ENCODE measurements around the gene ZNF467. TPM values are rescaled to one million over a fixed set of nuclear protein-coding genes. Genes with fewer than 3 reads are reported as not detected.

ZNF467 gene
- total RNA-seq, 1 experiment from 2014 or later = 18.1 TPM

DNA sequence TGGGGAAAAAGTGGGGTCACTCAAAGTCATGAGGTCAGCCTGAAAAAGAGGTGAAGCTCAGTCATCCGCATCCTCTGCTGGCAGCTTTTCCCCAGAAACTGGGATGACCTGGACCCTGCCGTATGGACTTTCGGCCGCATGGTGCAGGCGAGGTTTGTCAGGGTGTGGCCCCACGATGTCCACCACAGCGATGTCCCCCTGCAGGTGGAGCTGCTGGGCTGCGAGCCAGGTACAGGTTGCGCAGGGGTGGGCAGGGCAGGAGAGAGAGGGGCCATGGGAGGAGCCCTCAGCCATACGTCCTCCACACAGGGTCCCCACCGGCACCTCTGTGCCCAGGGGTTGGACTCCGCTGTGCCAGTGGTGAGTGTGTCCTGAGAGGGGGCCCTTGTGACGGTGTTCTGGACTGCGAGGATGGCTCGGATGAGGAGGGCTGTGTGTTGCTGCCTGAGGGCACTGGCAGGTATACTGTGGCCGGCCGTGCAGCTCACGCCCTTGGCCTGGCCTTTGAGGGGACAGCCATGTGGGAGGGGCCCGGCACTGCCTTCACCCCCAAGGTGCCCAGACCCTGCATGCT is 23.0 kb upstream of the ZNF467 start:
- CTCF ChIA-PET = no interaction called here
- Histone ChIP-seq H3K4me3 (ENCODE audit: low read depth in 2 of 2, low read length in 2 of 2) (no peak overlapping the region), H3K27ac (ENCODE audit: low read length) (no peak overlapping the region), H3K27me3 (ENCODE audit: control insufficient read depth, insufficient read depth, low read length) (no peaks in the 10 kb centered on the region), H3K9me3 (ENCODE audit: control insufficient read depth, insufficient read depth, low read depth, low read length) (no peaks in the 10 kb centered on the region), H3K36me3 (ENCODE audit: control insufficient read depth, insufficient read depth, low read length) (no peaks in the 10 kb centered on the region), H3K4me1 (ENCODE audit: control insufficient read depth, insufficient read depth, low read length) (no peaks in the 10 kb centered on the region)
- POLR2A ChIA-PET = no interaction called here
- ATAC-seq (no peak), DNase-seq (ENCODE audit: low read depth, low spot score) (no peak)
- TF ChIP-seq POLR2AphosphoS5 (IDR thresholded peaks at IDR 0.05; ENCODE audit: low read depth, low read length) (no peak), SIN3A (IDR thresholded peaks at IDR 0.05; ENCODE audit: borderline replicate concordance, insufficient read depth, low read depth, low read length) (no peak), TCF7L2 (IDR thresholded peaks at IDR 0.05; ENCODE audit: low read depth, low read length) (no peak)
- TF ChIP-seq, protein P1, sequence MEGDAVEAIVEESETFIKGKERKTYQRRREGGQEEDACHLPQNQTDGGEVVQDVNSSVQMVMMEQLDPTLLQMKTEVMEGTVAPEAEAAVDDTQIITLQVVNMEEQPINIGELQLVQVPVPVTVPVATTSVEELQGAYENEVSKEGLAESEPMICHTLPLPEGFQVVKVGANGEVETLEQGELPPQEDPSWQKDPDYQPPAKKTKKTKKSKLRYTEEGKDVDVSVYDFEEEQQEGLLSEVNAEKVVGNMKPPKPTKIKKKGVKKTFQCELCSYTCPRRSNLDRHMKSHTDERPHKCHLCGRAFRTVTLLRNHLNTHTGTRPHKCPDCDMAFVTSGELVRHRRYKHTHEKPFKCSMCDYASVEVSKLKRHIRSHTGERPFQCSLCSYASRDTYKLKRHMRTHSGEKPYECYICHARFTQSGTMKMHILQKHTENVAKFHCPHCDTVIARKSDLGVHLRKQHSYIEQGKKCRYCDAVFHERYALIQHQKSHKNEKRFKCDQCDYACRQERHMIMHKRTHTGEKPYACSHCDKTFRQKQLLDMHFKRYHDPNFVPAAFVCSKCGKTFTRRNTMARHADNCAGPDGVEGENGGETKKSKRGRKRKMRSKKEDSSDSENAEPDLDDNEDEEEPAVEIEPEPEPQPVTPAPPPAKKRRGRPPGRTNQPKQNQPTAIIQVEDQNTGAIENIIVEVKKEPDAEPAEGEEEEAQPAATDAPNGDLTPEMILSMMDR (IDR thresholded peaks at IDR 0.05) = no peak
- TF ChIP-seq, protein P2, sequence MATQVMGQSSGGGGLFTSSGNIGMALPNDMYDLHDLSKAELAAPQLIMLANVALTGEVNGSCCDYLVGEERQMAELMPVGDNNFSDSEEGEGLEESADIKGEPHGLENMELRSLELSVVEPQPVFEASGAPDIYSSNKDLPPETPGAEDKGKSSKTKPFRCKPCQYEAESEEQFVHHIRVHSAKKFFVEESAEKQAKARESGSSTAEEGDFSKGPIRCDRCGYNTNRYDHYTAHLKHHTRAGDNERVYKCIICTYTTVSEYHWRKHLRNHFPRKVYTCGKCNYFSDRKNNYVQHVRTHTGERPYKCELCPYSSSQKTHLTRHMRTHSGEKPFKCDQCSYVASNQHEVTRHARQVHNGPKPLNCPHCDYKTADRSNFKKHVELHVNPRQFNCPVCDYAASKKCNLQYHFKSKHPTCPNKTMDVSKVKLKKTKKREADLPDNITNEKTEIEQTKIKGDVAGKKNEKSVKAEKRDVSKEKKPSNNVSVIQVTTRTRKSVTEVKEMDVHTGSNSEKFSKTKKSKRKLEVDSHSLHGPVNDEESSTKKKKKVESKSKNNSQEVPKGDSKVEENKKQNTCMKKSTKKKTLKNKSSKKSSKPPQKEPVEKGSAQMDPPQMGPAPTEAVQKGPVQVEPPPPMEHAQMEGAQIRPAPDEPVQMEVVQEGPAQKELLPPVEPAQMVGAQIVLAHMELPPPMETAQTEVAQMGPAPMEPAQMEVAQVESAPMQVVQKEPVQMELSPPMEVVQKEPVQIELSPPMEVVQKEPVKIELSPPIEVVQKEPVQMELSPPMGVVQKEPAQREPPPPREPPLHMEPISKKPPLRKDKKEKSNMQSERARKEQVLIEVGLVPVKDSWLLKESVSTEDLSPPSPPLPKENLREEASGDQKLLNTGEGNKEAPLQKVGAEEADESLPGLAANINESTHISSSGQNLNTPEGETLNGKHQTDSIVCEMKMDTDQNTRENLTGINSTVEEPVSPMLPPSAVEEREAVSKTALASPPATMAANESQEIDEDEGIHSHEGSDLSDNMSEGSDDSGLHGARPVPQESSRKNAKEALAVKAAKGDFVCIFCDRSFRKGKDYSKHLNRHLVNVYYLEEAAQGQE (IDR thresholded peaks at IDR 0.05; ENCODE audit: insufficient read depth in 1 of 2, low read depth in 2 of 2, low read length in 1 of 2) = no peak
- in situ Hi-C loops (cut with HindIII; ENCODE audit: low pct_unique_long_range_greater_than_20kb, low sequenced_read_pairs) = no loop called here
- intact Hi-C loops (cut with micrococcal nuclease; ENCODE audit: unreplicated experiment) = no loop called here
- no TSS peak for BruUV-seq (replicated peaks)

DNA sequence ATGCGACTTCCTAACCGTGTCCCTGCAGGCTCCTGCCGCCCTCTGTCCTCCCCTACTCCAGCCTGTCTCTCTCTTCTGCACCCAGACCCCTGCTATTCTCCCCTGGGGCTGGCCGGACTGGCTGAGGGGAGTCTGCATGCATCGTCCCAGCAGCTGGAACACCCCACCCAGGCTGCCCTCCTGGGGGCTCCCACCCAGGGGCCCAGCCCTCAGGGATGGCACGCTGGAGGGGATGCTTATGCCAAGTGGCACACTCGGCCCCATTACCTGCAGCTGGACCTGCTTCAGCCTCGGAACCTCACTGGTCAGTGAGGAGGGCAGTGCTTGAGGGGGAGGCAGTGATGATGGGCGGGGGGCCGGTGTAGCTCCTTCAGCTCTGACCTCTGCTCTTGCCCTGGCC is 21.7 kb upstream of the ZNF467 start:
- Histone ChIP-seq H3K36me3 (ENCODE audit: control insufficient read depth, insufficient read depth, low read length) (no peaks in the 10 kb centered on the region), H3K27ac (ENCODE audit: low read length) (no peak overlapping the region), H3K9me3 (ENCODE audit: control insufficient read depth, insufficient read depth, low read depth, low read length) (no peaks in the 10 kb centered on the region), H3K4me3 (ENCODE audit: low read depth in 2 of 2, low read length in 2 of 2) (no peak overlapping the region), H3K27me3 (ENCODE audit: control insufficient read depth, insufficient read depth, low read length) (no peaks in the 10 kb centered on the region), H3K4me1 (ENCODE audit: control insufficient read depth, insufficient read depth, low read length) (no peaks in the 10 kb centered on the region)
- in situ Hi-C loops (cut with HindIII; ENCODE audit: low pct_unique_long_range_greater_than_20kb, low sequenced_read_pairs) = no loop called here
- no peak for ATAC-seq
- DNase-seq (ENCODE audit: low read depth, low spot score) = no peak
- intact Hi-C loops (cut with micrococcal nuclease; ENCODE audit: unreplicated experiment) = no loop called here
- TF ChIP-seq TCF7L2 (IDR thresholded peaks at IDR 0.05; ENCODE audit: low read depth, low read length) = no peak
- no peak for TF ChIP-seq POLR2AphosphoS5 (IDR thresholded peaks at IDR 0.05; ENCODE audit: low read depth, low read length)
- TF ChIP-seq SIN3A (IDR thresholded peaks at IDR 0.05; ENCODE audit: borderline replicate concordance, insufficient read depth, low read depth, low read length) = no peak
- TF ChIP-seq, protein P2 (IDR thresholded peaks at IDR 0.05; ENCODE audit: insufficient read depth in 1 of 2, low read depth in 2 of 2, low read length in 1 of 2) = no peak
- TF ChIP-seq, protein P1 (IDR thresholded peaks at IDR 0.05) = no peak
- no TSS peak for BruUV-seq (replicated peaks)
- ChIA-PET POLR2A (no interaction called here), CTCF (no interaction called here)

All from Panc1 (cell line).